Activated naive CD4-positive, alpha-beta T cell (primary cell): ENCODE data around the gene LACRT.
"Not testable (repeated sequence)": the region's sequence is repeated elsewhere in the genome, so short reads cannot be mapped to it uniquely, and the experiment has no call there.

Experiments
- DNase-seq, 4 experiments: peaks; one replicate each; lab custom pipeline; 2025; lab: John Stamatoyannopoulos, UW

Gene LACRT, protein sequence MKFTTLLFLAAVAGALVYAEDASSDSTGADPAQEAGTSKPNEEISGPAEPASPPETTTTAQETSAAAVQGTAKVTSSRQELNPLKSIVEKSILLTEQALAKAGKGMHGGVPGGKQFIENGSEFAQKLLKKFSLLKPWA

DNA sequence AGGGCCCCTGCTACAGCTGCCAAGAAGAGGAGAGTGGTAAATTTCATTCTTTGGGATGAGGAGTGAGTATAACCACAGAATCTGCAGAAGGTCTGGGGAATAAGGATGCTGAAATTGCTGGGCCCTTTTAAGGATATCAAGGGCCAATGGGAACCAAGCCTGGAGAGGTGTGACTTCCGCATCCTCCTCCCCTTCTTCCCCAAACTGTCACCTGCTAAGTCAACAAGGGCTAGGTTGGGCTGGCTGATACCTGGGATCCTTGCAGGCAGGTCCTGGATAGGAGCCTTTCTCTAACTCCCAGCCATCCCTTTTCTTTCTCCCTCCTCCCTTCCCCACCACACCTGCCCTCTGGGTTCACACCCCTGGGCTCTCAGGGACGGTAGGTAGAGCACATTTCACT is at the start of gene LACRT:
LACRT (minus strand) TSS at position 101 of the 400 bp plus-strand sequence; CDS start at position 47, 54 bp downstream.
- no peak for DNase-seq

DNA sequence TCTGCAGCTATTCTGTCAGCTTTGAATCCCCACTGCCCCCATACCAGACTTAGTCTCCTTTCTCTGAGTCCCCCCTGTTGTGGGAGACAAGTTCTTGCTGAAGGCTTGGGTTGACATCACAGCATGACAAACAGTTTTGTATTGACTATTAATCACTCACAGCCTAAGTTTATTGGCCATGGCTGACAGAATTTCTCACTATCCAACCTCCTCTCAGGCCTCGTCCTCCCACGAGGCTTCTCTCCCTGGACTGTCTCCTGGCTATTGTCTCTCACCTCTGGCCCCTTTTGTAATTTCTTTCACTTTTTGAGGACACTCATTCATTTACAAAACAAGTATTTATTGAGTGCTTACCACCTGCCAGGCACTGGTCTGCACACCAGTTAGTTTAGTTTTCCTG is 48.7 kb upstream of the LACRT start:
- no peak for DNase-seq

DNA sequence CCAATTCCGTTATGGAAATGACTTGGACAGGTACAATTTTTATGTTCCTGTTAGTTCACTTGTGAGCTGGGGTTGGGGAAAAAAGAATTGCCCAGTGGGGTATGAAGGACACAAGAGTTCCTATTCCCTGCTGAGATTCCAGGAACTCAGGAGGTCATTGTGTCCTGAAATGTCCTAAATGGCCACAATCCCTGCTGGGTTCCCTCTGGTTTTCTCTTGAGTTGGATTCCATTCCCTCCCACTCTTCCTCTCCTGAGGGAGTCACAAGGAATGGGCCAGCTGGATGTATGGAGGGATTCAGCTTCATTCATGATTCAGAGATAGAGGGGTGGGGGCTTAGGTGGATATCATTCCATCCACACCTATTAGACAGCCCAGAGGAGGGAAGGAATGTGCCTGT is 48.0 kb upstream of the LACRT start:
- no peak for DNase-seq

DNA sequence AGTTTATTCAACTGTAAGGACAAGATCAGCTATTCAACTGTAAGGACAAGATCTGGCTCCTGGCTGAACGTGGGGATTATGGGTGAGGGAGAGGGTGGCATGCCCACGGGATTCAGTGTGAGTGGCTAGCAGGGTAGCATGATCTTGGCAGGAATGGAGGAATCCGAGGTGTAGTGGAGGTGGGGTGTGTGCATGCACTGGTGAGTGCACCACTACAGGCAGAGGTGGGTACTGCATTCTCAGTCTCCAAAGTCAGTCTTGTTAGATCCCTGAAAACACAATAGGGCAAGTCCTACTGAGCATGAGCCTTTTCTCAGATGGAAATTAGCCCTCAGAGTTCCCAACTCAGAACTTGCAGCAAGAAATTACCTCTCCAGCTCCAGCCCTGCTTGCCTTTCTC is 45.7 kb upstream of the LACRT start:
- DNase-seq, result no peak

DNA sequence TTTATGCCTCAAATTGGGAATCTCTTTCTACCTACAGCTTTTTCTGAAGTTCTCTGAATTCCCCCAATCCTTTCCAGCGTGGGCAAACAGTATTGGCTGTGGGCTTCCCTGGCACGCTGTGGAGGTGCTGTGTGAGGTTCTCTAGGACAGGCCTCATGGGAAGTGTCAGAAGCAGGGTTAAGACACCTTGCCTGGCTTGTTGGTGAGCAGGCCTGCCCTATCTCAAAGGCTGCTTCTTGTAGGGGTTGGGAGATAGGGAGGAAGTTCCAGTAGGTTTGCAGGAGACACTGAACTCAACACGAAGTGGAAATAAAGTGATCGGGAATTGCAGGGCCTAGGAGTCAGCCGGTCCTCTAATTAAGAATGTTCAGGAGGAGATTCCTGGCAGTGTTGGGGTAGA is 43.4 kb upstream of the LACRT start:
- DNase-seq, result no peak

DNA sequence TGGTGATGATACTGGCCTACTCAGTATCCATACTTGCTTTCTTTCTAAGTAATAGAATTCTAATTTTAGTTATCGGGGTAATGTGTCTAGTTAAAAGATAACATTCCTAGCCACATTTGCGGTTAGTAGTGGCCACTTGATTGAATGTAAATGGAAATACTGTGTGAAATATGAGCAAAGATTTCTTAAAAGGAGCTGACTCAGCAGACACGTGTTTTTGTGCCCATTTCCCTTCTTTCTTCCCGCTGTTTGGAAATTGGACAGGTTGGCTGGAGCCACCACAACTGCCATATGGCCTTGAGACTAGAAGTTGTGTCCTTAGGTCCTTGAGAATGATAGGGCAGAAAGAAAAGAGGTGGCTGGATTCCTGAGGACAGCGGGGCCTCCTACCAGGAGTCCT is 33.2 kb upstream of the LACRT start:
- DNase-seq, result no peak

DNA sequence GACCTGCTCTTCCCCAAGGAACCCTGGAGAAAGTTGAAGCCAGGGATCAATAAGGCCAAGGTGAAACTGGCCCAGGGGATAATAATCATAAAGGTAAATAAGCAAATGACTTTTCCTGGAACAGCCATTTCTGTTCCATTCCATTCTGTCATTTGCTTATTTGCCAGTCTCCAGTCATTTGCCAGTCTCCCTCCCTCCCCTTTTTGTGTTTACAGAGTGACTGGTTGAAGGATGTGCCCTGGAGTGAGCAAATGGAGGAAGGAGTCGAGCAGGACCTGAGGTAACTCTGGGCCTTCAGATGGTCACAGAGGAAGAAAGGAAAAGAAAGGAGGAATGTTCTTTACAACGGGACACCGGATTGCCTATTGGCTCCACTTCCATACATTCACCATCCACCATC is 31.3 kb upstream of the LACRT start:
- DNase-seq, result no peak

DNA sequence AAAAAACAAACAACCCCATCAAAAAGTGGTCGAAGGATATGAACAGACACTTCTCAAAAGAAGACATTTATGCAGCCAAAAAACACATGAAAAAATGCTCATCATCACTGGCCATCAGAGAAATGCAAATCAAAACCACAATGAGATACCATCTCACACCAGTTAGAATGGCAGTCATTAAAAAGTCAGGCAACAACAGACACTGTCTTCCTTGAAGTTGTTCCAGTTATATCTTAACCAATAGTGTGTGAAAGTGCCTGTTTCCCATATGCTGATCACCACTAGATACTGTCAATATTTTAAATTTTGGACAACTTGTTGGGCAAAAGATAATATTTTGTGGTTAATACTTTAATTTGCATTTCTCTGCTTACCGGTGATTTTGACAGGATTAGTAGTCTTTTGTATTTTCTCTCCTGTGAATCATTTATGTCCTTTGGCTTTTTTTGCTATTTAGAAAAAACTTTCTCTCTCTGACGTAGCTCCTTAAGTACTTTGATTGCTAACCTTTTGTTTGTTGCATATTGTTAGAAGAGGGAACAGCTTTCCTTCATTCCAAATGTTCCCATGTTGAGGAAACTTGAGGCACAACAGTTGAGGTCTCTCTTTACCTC is 30.4 kb upstream of the LACRT start:
- not testable (repeated sequence) for DNase-seq

DNA sequence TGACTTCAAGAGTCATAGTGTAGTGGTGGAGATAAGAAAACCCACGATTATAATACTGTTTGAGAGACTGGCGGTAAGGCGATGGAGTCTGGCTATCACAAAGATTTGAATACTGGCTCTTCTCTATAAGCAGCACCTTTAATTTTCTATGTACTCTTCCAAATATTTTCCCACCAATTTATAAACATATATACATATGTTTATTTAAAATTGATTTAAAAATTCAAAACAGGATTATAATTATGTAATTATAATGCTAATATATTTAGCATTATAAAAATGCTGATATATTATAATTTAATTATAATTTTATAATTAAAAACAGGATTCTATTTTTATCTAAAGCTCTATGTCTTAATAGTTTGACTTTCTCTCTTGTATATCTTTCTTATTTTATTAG is 28.9 kb upstream of the LACRT start:
- no peak for DNase-seq

DNA sequence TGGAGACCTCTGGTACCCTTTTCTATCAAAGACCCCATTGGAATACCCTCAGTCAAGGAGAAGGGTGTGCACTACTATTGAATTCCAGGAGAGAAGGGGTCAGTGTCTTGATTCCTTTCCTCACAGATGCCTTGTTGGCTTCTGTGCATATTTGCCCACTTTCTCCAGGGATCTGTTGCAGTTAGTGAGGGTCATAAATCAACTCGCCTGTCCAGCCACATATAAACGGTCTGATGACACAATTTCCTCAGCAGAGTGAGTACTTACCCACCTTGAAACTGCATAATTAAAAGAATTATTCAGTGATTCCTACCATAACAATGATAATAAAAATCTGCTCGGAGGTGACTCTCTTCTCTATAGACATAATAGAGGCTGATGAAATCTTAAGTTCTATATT is 27.3 kb upstream of the LACRT start:
- DNase-seq, result no peak

DNA sequence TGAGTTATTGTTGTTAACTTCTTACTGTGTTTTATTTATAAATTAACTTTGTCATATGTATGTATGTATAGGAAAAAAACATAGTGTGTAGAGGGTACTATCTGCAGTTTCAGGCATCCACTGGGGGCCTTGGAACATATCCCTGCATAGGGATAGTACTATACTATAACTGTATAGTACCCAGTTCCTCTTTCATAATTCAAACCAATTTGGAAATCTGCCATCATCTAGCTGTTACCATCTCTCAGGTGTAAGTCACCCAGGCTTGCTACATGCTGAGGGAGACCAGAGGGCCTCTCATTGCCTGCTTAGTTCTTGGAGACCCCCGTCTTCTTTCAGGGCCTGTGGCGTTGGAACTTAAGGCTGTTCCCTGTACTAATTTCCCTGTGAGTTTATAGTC is 26.4 kb upstream of the LACRT start:
- DNase-seq, result no peak

DNA sequence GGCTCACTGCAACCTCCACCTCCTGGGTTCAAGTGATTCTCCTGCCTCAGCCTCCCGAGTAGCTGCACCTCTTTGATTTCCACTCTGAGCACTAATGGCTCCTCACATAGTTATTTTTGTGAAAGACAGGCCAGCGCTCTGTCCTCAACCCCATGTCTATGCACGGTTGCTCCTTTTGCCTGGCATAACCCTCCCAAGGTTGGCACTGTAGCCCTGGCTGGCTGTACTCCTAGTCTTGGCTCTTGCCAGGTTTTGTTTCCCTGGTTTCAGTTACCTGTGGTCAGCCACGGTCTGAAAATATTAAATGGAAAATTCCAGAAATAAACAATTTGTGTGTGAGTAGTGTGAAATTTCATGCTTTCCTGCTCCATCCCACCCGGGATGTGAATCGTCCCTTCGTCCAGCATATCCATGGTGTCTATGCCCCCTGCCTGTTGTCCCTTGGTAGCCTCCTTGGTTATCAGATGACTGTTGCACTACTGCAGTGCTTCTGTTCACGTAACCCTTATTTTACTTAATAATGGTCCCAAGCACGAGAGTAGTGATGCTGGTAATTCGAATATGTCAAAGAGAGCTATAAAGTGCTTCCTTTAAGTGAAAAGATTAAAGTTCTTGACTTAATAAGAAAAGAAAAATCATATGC is 25.7 kb upstream of the LACRT start:
- no peak for DNase-seq

DNA sequence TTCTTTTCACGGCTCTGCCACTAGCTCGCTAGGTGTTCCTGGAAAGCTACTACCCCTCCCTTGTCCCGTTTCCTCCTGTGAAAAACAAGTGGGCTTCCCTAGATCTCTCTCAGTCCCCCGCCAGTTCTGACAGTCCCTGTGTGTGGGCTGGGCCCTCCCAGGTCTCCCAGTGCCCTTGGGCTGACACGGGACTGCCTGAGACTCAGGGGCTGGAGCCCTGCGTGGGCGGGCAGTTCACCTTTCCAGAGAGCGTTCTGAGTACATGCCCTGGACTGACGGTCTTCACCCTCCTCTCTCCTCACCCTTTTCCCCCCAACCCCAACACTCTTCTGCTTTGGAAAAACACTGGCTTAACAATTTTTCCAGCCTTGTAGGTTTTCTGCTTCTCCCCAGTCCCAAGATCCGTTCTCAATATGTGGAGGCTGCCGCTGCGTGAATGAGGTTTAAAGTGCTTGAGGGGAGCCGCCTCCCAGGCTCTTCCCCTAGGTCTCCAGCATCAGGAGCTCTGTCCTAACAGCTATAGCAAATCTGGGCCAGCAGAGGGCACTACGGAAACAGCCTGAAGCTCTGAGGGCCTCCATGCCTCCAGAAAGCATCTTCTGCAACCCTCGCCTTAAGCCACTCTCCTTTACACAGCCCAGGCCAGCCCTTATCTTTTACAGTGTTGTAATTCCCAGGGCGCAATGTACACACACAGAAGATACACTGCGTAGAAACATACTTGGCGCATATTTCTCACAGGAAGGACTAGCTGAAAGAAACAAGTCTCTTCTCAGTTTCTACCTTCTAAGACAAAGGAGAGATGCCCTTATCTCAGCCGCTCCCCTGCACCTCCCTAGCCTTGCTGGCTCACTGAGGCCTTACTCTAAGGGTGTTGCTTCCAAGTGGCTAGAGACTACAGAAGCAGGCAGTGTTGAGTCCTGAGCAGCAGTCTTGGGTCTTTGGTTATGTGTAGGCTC is 23.9 kb upstream of the LACRT start:
- DNase-seq, result no peak

DNA sequence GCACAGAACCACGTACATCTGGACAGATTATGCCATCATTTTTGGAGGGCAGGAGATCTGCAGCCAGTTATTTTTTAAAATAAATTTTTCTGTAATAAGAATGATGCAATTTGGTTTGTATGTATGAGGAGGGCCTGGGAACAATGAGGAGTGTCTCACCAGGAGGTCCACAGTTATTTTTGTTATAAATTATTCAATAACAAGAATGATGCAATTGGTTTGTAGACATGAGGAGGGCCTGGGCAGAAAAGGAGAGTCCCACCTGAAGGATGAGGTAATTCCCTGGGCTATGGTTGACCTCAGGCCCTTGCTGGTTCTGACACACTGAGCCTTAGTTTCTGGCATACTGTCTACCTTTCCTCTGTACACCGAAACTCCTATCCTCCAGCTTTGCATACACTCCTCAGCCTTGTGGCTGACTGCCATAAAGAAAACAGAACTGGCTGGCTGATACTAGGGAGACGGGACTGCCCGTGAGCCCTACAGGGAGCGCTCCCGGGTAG is 22.5 kb upstream of the LACRT start:
- DNase-seq, result no peak

DNA sequence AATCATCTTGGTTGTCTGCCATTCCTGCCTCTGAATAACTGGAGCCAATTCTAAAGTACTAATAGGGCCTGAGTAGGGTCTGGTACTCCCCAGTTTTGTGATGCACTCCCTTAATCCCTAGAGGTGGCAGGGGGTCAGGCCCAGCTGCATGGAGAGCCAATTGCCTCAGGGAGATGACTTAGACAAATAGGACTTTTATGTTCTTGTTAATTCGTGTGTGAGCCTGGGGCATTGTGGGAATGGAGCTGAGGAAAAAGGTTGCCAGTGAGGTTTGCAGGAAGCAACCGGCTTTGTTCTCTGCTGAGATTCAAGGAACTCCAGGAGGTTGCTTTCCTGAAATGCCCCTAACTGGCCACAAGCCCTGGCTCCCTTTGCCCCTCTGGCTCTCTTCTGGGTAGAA is 20.2 kb upstream of the LACRT start:
- DNase-seq, result no peak

DNA sequence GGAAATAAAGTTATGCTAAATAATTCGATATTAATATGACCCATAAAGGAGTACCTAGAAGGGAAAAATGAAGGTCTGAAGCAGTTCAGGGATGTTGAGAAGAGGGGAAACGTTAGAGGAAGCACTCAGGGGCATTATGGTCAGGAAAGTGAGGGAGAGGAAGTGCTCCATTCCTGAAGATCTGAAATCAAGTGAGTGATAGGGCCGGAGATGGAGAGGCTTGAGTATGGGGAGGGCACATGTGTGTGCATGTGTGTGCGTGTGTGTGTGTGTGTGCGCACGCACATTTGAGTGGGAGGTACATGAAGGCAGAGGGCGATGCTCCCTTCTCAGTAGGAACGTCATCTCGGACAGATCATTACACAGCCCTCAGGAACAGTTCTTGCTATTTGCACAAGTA is 18.3 kb upstream of the LACRT start:
- no peak for DNase-seq

DNA sequence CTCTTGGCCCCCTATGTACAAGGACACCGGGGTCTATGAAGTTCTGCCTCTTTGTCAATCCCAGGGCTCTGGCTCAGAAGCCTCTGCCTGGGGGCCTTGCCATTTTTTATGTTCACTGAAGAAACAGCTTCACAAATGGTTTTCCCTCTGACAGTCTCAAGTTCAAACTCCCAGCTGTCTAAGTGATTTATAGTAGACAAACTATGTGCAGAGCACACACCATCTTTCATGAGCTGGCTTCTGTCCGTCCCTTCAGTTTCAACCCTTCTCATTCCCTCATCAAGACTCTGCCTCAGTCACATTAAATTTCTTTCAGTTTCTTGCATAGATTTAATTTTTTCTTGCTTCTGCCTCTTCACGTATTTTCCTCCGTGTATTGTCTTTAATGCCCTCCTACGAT is 16.2 kb upstream of the LACRT start:
- no peak for DNase-seq

DNA sequence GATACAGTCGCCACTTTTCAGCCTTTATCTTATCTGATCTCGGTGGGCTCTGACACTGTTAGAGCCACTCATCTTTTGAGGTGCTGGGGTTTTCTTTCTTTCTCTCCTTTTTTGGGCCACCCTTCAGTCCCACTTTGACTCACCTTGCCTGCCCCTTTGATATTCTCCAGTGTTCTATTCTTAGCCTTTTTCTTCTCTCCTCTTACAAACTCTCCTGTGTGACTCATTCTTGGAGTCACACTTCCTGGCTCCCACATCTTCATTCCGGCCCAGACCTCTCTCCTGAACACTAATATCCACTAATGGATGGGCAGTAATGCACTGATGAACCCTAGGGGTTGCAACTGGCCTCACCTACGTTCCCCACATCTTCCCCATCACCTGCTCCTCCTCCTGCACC is 15.7 kb upstream of the LACRT start:
- no peak for DNase-seq

DNA sequence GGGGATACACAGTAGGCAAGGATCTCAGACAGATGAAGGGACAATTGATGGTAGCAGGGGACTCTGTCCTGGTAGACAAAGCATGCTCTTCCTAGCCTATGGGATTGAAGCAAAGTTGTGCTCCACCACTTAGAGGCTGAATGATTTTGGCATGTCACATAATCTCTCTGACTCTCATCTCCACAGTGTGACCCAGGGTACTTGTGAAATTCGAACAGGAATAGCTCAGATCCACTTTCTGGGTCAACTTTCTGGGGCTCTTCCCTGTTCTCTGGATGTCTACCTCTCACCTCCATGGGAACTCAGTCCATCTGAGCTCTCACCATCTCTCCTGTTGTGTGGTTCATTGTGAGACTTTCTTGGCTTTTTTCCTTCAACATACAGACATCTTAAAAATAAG is 15.1 kb upstream of the LACRT start:
- DNase-seq, result no peak

DNA sequence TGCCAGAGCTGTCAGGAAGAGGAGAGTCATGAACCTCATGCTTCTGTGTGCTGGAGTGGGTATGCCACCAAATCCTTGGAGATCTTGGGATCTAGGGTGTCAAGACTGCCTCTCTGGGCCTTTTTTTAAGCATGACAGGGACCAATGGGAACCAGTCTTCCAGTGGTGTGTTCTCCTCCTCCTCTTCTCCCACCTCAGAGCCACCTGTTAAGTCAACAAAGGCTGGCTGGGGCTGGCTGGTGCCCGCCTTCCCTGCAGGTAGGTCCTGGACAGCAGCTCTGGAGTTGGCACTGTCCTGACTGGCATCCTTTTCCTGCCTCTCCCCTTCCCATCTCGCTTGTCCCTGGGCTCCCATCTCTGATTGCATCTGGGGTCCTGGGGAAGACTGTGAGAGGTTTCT is 13.6 kb upstream of the LACRT start, which contains the start of gene DCD:
DCD (minus strand) TSS at position 101 of the 400 bp plus-strand sequence; CDS start at position 39, 62 bp downstream.
- DNase-seq, result no peak

DNA sequence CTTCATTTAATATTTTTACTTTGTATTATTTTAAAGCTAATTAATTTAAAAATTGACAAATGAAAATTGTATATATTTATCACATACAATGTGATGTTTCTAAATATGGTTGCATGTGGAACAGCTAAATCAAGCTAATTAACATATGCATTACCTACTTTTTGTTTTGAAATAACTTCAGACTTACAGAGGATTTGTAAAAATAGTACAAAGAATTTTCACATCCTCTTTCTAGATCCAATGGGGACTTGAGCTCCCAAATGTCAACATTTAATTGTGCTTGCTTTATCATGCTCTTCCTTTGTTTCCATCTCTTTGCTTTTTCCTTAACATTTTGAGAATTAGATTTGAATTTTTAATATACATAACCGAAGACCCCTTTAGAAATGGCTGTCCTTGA is 6.9 kb upstream of the LACRT start:
- DNase-seq, result no peak

DNA sequence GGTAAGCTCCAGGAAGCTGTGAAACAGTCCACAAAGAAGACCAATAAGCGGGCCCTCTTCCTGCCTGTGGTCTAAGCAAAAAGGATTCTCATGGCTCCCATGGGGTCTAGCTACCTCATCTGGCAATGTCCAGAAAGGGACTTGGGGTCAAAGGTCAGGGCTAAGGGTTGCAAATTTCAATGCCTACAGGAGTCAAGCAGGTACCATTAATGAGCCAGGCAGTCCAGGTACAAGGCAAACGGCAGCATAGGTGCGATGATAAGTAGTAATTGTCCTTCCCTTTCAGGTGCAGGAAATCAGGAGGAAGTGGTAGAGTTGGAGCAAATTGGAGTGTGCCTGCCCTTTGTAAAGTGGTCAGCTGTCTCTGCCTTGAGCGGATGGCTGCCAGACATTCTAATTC is 6.4 kb upstream of the LACRT start:
- DNase-seq, result no peak
